ENCODE measurements around the gene LRP11.

DNA sequence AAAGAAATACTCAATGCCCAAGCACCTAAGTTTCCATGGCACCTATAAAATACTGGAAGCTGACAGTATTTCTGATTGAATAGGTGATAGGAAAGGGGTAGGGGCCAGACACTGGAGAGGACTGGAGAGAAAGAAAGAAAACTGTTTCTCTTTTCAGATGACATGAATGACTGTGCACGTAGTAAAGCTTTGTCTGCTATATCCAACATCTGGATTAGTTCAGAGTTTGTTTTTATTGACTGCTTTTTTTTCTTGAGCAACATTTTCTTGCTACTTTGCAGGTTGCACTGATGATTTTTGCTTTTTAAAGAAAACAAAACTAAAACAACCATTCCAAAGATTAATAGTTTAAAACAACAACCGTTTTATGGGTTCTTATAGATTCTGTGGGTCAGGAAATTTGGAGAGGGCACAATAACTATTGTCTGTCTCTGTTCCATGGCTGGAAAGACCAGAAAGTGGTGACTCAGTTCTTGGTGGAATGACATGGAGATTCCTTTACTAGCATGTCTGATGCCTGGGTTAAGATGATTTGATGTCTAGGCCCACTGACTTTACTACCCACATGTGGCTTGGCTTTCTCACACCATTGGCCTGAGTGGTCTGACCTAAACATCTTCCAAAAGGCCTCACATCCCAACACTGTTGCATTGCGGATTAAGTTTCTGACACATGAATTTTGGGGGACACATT lies 12.2 kb upstream of the LRP11 start:
- no peak for TF ChIP-seq YY1 (IDR thresholded peaks at IDR 0.05; ENCODE audit: low read depth, low read length)
- TF ChIP-seq, protein P1, sequence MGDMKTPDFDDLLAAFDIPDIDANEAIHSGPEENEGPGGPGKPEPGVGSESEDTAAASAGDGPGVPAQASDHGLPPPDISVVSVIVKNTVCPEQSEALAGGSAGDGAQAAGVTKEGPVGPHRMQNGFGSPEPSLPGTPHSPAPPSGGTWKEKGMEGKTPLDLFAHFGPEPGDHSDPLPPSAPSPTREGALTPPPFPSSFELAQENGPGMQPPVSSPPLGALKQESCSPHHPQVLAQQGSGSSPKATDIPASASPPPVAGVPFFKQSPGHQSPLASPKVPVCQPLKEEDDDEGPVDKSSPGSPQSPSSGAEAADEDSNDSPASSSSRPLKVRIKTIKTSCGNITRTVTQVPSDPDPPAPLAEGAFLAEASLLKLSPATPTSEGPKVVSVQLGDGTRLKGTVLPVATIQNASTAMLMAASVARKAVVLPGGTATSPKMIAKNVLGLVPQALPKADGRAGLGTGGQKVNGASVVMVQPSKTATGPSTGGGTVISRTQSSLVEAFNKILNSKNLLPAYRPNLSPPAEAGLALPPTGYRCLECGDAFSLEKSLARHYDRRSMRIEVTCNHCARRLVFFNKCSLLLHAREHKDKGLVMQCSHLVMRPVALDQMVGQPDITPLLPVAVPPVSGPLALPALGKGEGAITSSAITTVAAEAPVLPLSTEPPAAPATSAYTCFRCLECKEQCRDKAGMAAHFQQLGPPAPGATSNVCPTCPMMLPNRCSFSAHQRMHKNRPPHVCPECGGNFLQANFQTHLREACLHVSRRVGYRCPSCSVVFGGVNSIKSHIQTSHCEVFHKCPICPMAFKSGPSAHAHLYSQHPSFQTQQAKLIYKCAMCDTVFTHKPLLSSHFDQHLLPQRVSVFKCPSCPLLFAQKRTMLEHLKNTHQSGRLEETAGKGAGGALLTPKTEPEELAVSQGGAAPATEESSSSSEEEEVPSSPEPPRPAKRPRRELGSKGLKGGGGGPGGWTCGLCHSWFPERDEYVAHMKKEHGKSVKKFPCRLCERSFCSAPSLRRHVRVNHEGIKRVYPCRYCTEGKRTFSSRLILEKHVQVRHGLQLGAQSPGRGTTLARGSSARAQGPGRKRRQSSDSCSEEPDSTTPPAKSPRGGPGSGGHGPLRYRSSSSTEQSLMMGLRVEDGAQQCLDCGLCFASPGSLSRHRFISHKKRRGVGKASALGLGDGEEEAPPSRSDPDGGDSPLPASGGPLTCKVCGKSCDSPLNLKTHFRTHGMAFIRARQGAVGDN (IDR thresholded peaks at IDR 0.05) = no peak
- TF ChIP-seq, protein P2, sequence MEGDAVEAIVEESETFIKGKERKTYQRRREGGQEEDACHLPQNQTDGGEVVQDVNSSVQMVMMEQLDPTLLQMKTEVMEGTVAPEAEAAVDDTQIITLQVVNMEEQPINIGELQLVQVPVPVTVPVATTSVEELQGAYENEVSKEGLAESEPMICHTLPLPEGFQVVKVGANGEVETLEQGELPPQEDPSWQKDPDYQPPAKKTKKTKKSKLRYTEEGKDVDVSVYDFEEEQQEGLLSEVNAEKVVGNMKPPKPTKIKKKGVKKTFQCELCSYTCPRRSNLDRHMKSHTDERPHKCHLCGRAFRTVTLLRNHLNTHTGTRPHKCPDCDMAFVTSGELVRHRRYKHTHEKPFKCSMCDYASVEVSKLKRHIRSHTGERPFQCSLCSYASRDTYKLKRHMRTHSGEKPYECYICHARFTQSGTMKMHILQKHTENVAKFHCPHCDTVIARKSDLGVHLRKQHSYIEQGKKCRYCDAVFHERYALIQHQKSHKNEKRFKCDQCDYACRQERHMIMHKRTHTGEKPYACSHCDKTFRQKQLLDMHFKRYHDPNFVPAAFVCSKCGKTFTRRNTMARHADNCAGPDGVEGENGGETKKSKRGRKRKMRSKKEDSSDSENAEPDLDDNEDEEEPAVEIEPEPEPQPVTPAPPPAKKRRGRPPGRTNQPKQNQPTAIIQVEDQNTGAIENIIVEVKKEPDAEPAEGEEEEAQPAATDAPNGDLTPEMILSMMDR (IDR thresholded peaks at IDR 0.05 in 2 of 3, conservative IDR thresholded peaks at IDR 0.05 in 1 of 3; ENCODE audit: control insufficient read depth in 2 of 3, extremely low read depth in 1 of 3, insufficient read depth in 1 of 3, low read depth in 3 of 3, low read length in 3 of 3) = no peak
- TF ChIP-seq SMAD1 (IDR thresholded peaks at IDR 0.05; ENCODE audit: low read depth, partially characterized antibody) = no peak
- no peak for TF ChIP-seq MEF2A (IDR thresholded peaks at IDR 0.05; ENCODE audit: insufficient read depth, low read depth, low read length)
- TF ChIP-seq MTA3 (IDR thresholded peaks at IDR 0.05; ENCODE audit: borderline replicate concordance, low read length) = no peak
- TF ChIP-seq, protein P3, sequence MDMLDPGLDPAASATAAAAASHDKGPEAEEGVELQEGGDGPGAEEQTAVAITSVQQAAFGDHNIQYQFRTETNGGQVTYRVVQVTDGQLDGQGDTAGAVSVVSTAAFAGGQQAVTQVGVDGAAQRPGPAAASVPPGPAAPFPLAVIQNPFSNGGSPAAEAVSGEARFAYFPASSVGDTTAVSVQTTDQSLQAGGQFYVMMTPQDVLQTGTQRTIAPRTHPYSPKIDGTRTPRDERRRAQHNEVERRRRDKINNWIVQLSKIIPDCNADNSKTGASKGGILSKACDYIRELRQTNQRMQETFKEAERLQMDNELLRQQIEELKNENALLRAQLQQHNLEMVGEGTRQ (IDR thresholded peaks at IDR 0.05; ENCODE audit: borderline replicate concordance, low read depth, low read length) = no peak
- TF ChIP-seq RAD21 (IDR thresholded peaks at IDR 0.05; ENCODE audit: insufficient read depth, low read depth, low read length) = no peak
- no peak for TF ChIP-seq EP300 (IDR thresholded peaks at IDR 0.05; ENCODE audit: borderline replicate concordance in 1 of 2, control insufficient read depth in 1 of 2, low read depth in 2 of 2, low read length in 2 of 2)
- no peak for TF ChIP-seq TAF1 (IDR thresholded peaks at IDR 0.05; ENCODE audit: borderline replicate concordance, low read depth, low read length)
- TF ChIP-seq, protein P4, sequence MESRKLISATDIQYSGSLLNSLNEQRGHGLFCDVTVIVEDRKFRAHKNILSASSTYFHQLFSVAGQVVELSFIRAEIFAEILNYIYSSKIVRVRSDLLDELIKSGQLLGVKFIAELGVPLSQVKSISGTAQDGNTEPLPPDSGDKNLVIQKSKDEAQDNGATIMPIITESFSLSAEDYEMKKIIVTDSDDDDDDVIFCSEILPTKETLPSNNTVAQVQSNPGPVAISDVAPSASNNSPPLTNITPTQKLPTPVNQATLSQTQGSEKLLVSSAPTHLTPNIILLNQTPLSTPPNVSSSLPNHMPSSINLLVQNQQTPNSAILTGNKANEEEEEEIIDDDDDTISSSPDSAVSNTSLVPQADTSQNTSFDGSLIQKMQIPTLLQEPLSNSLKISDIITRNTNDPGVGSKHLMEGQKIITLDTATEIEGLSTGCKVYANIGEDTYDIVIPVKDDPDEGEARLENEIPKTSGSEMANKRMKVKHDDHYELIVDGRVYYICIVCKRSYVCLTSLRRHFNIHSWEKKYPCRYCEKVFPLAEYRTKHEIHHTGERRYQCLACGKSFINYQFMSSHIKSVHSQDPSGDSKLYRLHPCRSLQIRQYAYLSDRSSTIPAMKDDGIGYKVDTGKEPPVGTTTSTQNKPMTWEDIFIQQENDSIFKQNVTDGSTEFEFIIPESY (IDR thresholded peaks at IDR 0.05) = no peak
- TF ChIP-seq ZNF274 (IDR thresholded peaks at IDR 0.05; ENCODE audit: insufficient read depth, insufficient read length) = no peak
- TF ChIP-seq POLR2A (IDR thresholded peaks at IDR 0.05; ENCODE audit: low read depth, low read length) = no peak
